ENCODE data around the gene AHCYL2. TPM values are rescaled to one million over a fixed set of nuclear protein-coding genes. Genes with fewer than 3 reads are reported as not detected.

Gene AHCYL2
- total and polyA plus RNA-seq, 12 donors = 2.5 to 7.7 (median 5.6) TPM

DNA sequence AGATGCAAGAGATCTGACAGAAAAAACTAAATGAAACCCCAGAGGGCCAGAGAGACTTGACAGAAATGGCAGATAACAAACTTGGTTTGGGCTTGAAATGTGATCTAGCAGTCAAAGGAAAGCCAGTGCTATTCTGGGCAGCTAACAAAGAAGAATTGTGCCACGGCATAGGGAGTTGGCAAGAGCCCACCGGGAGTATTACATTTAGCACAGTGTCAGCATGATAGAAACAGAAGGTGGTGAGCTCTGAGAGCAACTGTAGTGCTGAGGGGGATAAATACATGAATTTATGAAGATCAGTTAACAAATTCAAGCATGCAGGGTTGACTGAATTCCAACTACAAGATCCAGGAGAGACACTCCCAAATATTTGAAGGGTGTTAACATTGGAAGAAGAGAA, 91.1 kb downstream of the AHCYL2 start:
- peak overlapping the region in 9 of 10 donors; percentile 26 to 80 (median 70) for H3K27ac ChIP-seq
- intact Hi-C loops (cut with DNase I) = no loop called here
- 28 to 35% methylated on average over 2 of the region's 2 CpGs for WGBS, 2 donors
- H3K9me3 ChIP-seq = no peaks in the 10 kb centered on the region
- peak; percentile 27 to 44 for DNase-seq
- no peaks in the 10 kb centered on the region for H3K27me3 ChIP-seq
- no peaks in the 10 kb centered on the region for H3K36me3 ChIP-seq
- peak; percentile 61 to 97 (median 94) for ATAC-seq
- peaks cover 0 to 18% (median 7%) of the 10 kb centered on the region in 9 donors for H3K4me1 ChIP-seq
- TF ChIP-seq CTCF (IDR thresholded peaks at IDR 0.05) = no peak
- no peak overlapping the region for H3K4me3 ChIP-seq

- DNase-seq (no peak), ATAC-seq (peak in 1 of 8 donors; percentile 21)
- Histone ChIP-seq H3K9me3 (peaks cover 0 to under 1% (median 0%) of the 10 kb centered on the region in 11 donors), H3K36me3 (no peaks in the 10 kb centered on the region), H3K27ac (no peak overlapping the region), H3K4me3 (no peak overlapping the region), H3K4me1 (peaks cover 0 to 18% (median 7%) of the 10 kb centered on the region in 9 donors), H3K27me3 (no peaks in the 10 kb centered on the region)
- TF ChIP-seq CTCF (IDR thresholded peaks at IDR 0.05) = no peak
- intact Hi-C loops (cut with DNase I) = no loop called here
- WGBS, 2 donors = 93 to 95% methylated on average over 2 of the region's 2 CpGs
These were observed 92.6 kb downstream of the AHCYL2 start for GRCh38 chr7:129317450-129317849.

DNA sequence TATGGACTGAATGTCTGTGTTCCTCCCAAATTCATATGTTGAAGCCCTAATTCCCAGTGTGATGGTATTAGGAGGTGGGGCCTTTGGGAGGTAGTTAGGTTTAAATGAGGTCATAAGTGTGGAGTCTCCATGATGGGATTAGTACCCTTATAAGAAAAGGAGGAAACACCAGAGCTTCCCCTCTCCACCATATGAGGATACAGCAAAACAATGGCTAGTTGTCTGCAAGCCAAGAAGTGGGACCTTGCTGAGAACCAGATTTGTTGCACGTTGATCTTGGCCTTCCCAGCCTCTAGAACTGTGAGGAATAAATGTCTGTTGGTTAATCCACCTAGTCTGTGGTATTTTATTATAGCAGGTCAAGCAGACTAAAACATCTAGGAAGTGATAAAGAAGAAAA, 102.2 kb downstream of the AHCYL2 start:
- ATAC-seq (no peak), DNase-seq (no peak)
- no peak for TF ChIP-seq CTCF (IDR thresholded peaks at IDR 0.05)
- Histone ChIP-seq H3K27me3 (no peaks in the 10 kb centered on the region), H3K4me3 (no peak overlapping the region), H3K27ac (no peak overlapping the region), H3K36me3 (peaks cover 0 to 6% (median 0%) of the 10 kb centered on the region in 9 donors), H3K4me1 (no peaks in the 10 kb centered on the region), H3K9me3 (peaks cover 0 to 34% (median 19%) of the 10 kb centered on the region in 11 donors)
- WGBS, 2 donors = 59 to 64% methylated on average over 1 of the region's 1 CpG
- intact Hi-C loops (cut with DNase I) = no loop called here

DNA sequence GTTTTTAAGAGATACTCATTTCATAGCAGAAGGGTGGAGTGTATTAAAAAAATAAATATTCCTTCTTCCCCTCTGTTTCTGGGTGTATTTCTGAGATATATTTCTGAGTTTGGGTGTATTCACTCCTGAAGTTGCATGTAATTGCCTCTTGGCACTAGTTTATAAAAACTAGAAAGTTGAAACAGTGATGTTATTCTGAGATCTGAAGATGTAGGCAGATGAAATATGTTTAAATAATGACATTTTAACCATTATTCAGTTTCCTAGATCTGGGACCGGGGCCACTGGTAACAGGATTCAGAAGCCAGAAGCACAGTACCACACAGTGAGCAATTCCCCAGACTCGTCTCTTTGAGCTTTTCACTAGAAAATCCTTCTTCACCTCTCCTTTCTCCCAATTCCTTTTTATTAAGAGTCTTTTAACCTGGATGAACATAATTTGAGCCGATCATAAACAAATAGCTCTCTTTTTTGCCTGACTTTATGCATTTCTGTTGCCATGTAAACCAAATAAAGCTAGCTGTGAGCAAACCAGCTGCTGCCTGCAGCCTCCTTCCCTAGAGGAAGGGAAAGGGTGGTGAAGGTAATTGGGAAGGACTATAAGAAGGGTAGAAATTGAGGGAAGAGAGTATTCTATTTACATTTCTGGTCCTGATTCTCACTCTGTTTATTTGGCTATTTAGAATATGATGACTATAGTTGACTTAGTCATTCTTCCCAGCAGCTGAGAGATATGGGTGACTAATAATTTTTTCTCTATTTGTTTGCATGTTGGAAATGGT, 107.6 kb downstream of the AHCYL2 start:
- Histone ChIP-seq H3K27me3 (no peaks in the 10 kb centered on the region), H3K36me3 (no peaks in the 10 kb centered on the region), H3K4me1 (peaks cover 0 to 7% (median 0%) of the 10 kb centered on the region in 9 donors), H3K27ac (peak overlapping the region in 1 of 10 donors; percentile 44), H3K4me3 (no peak overlapping the region), H3K9me3 (no peaks in the 10 kb centered on the region)
- no peak for TF ChIP-seq CTCF (IDR thresholded peaks at IDR 0.05)
- DNase-seq = no peak
- intact Hi-C loops (cut with DNase I) = no loop called here
- 75 to 79% methylated on average over 3 of the region's 3 CpGs for WGBS, 2 donors
- ATAC-seq = no peak

All from heart right ventricle (tissue), 16 donors.